ENCODE results near the gene C2orf69.

C2orf69 gene

DNA sequence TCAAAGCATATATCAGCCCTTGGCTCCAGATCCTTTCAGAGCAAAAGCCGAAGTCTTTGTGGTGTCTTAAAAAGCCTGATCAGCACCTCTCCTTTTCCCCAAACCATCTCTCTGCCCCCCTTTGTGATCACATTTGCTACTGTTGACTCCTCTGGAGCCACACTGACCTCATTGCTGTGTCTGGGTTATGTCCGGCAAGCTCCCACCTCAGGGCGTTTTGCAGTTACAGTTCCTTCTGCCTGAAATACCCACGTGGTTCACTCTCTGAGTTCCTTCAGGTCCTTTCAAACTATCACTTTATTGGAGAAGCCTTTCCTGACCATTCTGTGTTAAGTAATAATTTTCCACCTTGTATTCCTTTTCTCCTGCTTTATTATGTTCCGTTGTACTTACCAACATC lies 11.8 kb downstream of the C2orf69 start:
- TF ChIP-seq, protein P1, sequence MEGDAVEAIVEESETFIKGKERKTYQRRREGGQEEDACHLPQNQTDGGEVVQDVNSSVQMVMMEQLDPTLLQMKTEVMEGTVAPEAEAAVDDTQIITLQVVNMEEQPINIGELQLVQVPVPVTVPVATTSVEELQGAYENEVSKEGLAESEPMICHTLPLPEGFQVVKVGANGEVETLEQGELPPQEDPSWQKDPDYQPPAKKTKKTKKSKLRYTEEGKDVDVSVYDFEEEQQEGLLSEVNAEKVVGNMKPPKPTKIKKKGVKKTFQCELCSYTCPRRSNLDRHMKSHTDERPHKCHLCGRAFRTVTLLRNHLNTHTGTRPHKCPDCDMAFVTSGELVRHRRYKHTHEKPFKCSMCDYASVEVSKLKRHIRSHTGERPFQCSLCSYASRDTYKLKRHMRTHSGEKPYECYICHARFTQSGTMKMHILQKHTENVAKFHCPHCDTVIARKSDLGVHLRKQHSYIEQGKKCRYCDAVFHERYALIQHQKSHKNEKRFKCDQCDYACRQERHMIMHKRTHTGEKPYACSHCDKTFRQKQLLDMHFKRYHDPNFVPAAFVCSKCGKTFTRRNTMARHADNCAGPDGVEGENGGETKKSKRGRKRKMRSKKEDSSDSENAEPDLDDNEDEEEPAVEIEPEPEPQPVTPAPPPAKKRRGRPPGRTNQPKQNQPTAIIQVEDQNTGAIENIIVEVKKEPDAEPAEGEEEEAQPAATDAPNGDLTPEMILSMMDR (conservative IDR thresholded peaks at IDR 0.05) = no peak
- no peak for TF ChIP-seq ZFX (IDR thresholded peaks at IDR 0.05)
- H3K27ac ChIP-seq = no peak overlapping the region

DNA sequence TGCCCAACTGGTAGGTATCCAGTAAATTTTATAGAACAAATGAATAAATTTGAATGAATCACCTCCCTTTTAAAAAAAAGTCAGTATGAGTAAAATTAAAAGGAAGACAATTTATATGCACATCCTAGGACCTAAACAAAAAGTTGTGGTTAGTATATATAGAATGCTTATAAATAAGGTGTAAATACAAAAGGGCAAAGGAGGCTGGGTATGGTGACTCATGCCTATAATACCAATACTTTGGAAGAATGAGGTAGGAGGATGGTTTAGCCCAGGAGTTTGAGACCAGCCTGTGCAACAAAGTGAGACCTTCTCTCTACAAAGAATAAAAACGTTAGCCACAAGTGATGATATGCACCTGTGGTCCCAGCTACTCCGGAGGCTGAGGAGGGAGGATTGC lies 12.8 kb downstream of the C2orf69 start:
- no peak overlapping the region for H3K27ac ChIP-seq
- TF ChIP-seq, protein P1 (conservative IDR thresholded peaks at IDR 0.05) = no peak

DNA sequence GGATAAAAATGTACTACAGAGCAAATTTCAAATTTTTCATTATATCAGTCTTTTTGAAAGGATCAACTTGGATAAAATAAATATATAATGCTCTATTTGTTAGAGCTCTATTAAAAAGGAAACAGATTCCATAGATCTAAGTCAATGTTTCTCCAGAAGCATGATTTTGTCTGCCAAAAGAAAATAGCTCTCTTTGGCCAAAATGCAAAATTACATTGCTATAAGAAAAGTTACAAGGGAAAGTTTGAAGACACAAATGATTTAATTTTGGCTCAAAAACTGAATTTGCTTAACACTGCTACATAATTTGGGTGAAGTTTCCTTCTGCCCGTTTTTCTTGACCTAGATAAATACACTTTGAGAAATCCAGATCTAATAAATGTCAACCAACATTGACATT lies 15.7 kb downstream of the C2orf69 start:
- no peak overlapping the region for H3K27ac ChIP-seq
- TF ChIP-seq, protein P1 (conservative IDR thresholded peaks at IDR 0.05) = no peak
- no peak for TF ChIP-seq ZFX (IDR thresholded peaks at IDR 0.05)

DNA sequence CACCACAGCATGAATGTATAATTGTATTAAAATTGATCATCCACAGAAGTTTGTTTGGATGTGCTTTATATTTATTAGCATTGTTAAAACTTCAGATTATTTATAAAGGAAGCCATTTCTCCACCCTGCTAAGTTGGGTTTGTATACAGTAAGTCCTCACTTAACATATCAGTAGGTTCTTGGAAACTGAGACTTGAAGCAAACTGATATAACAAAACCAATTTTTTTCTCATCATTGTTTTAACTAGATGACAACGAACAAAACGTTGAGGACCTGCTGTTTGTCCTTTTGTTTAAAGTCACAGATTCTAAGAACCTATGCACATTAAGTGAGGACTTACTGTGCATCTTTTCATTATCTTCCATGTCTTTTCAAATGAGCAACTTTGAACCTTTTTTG lies 17.1 kb downstream of the C2orf69 start:
- no peak overlapping the region for H3K27ac ChIP-seq
- TF ChIP-seq, protein P1 (conservative IDR thresholded peaks at IDR 0.05) = no peak
- TF ChIP-seq ZFX (IDR thresholded peaks at IDR 0.05) = no peak

DNA sequence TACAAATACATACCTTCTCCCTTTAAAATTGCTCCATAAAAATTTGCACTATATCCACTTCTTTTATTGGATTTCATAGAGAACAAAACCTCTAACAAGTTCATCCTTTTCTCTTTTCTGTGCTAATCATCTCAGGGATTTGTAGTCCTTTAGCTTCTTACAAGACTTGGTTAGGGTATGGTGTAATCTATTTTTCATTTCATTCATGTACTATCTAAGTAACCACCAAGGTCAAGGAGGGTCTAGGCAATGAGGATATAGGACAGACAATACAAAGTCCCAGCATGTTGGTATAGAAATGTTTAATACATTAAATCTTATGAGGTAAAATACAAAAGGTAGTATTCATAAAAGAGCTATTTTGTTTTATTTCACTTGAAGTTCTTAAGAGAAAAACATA lies 17.5 kb downstream of the C2orf69 start:
- TF ChIP-seq, protein P1 (conservative IDR thresholded peaks at IDR 0.05) = no peak
- TF ChIP-seq ZFX (IDR thresholded peaks at IDR 0.05) = no peak
- H3K27ac ChIP-seq = no peak overlapping the region

DNA sequence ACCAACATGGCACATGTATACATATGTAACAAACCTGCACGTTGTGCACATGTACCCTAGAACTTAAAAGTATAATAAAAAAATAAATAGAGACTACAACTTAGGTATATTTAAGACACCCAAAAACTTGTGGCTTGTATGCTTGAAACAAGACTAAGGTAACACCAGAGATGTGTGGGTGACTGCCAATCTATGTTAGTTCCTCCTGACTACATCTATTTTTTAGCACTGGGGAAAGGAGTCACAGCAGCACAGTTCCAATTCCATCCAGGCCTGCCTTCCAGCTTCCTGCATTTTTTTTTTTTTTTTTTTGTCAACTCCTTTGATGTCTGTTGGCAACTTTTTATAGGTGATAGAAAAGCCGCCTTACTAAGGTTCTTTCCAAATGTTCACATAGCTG lies 18.2 kb downstream of the C2orf69 start:
- TF ChIP-seq ZFX (IDR thresholded peaks at IDR 0.05) = no peak
- TF ChIP-seq, protein P1 (conservative IDR thresholded peaks at IDR 0.05) = no peak
- H3K27ac ChIP-seq = no peak overlapping the region

DNA sequence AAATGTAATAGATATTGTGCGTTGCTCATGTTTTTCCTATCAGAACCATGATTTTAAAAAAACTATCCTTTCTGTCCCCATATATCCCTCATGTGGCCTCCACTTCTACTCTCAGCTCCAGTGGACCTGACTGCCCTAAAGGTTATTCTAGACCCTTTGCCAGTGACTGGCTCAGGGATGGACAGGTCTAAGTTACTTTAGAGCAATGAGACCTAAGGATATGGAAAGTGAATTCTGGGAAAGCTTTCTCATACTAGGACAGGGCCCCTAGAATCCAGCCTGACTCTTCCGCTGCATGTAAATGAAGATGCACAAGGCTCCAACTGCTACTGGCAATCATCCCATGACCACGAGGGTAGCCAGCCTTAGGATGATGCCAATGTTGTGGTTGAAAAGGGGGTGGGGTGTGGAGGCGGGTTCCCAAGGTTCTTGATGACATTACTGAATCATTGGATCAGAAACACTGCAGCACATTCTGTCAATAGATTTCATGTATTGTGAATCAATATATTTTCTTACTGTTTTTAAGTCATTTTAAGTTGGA lies 21.3 kb downstream of the C2orf69 start:
- no peak for TF ChIP-seq ZFX (IDR thresholded peaks at IDR 0.05)
- TF ChIP-seq, protein P1 (conservative IDR thresholded peaks at IDR 0.05) = no peak
- H3K27ac ChIP-seq = no peak overlapping the region

Measured in C4-2B (cell line).